ENCODE measurements around the gene NFAM1.

- TF ChIP-seq TAF1 (IDR thresholded peaks at IDR 0.05; ENCODE audit: low read depth, low read length) (no peak), POLR2A (IDR thresholded peaks at IDR 0.05; ENCODE audit: low read depth, low read length) (no peak), POLR2AphosphoS5 (IDR thresholded peaks at IDR 0.05; ENCODE audit: low read depth, low read length) (no peak), POU2F2 (IDR thresholded peaks at IDR 0.05; ENCODE audit: low read depth, low read length) (no peak), SPI1 (IDR thresholded peaks at IDR 0.05; ENCODE audit: low read depth, low read length) (no peak), PAX5 (IDR thresholded peaks at IDR 0.05; ENCODE audit: insufficient read depth, low read length, severe bottlenecking) (no peak)
Observed at GRCh38 chr22:42332089-42332488, 100.1 kb downstream of the NFAM1 start.
